Activated CD8-positive, alpha-beta T cell treated with anti-CD3 and anti-CD28 coated beads for 36 hours (primary cell): ENCODE data around the gene MAP4K1. TPM values are rescaled to one million over a fixed set of nuclear protein-coding genes. Genes with fewer than 3 reads are reported as not detected.

Source experiments
- ATAC-seq: fragments of 200-7000 bp; cut with Tn5 transposase; one replicate; pipeline ENCODE4 v1.10.0; 2021; ENCODE audit warnings: mild to moderate bottlenecking, moderate library complexity
- CTCF ChIA-PET: fragments of 350-600 bp; sonication (Branson Sonifier 250); formaldehyde crosslinking; loops from one replicate; lab custom pipeline; 2021; ENCODE audit warnings: antibody characterized with exemption; lab: Charles Lee
- POLR2A ChIA-PET: fragments of 350-600 bp; sonication (Branson Sonifier 250); formaldehyde crosslinking; loops from one replicate; lab custom pipeline; 2021; ENCODE audit warnings: antibody characterized with exemption; lab: Charles Lee
- DNase-seq: peaks from one replicate; pipeline ENCODE4 v3.0.0-alpha.2; 2020
- H3K27ac Mint-ChIP-seq: one replicate; pipeline ENCODE4 v1.8.0; 2021; ENCODE audit warnings: mild to moderate bottlenecking, mixed read lengths
- H3K27me3 Mint-ChIP-seq: one replicate; pipeline ENCODE4 v1.8.0; 2021; ENCODE audit warnings: mixed read lengths
- H3K36me3 Mint-ChIP-seq: one replicate; pipeline ENCODE4 v1.8.0; 2021; ENCODE audit warnings: low read depth, mixed read lengths
- H3K4me1 Mint-ChIP-seq: one replicate; pipeline ENCODE4 v1.8.0; 2021; ENCODE audit warnings: low read depth, mixed read lengths
- H3K4me3 Mint-ChIP-seq: one replicate; pipeline ENCODE4 v1.8.0; 2021; ENCODE audit warnings: mild to moderate bottlenecking, moderate library complexity, mixed read lengths
- H3K9me3 Mint-ChIP-seq: one replicate; pipeline ENCODE4 v1.8.0; 2021; ENCODE audit warnings: mixed read lengths
- intact Hi-C: fragments of 100-400 bp; cut with micrococcal nuclease; formaldehyde crosslinking; loops from one replicate; pipeline ENCODE4 v1.10.0; 2022
- total RNA-seq, 2 experiments: library from RNA; stranded (reverse); gene quantifications; one replicate each; pipeline ENCODE4 v1.2.3, GENCODE V29; 2021
- TF ChIP-seq, protein P1 (sequence below): fragments of 200-600 bp; IDR thresholded peaks from one replicate; pipeline ENCODE4 v1.8.0; 2022; ENCODE audit warnings: antibody characterized with exemption, mild to moderate bottlenecking

The MAP4K1 gene
- total RNA-seq, 2 experiments from 2014 or later = 166 to 174 TPM

GRCh38 chr19:38642176-38642575, 24.4 kb upstream of the MAP4K1 start:
- no peak for DNase-seq
- no peak overlapping the region for H3K4me3 Mint-ChIP-seq
- no peak for ATAC-seq
- ChIA-PET POLR2A (interaction anchor here (0.6 kb wide), 1 partner anchor 267 kb away, joined by 3 read pairs; no protein-coding TSS in a partner anchor), CTCF (no interaction called here)
- peaks cover 1% of the 10 kb centered on the region for H3K36me3 Mint-ChIP-seq
- H3K9me3 Mint-ChIP-seq = no peaks in the 10 kb centered on the region
- TF ChIP-seq, protein P1, sequence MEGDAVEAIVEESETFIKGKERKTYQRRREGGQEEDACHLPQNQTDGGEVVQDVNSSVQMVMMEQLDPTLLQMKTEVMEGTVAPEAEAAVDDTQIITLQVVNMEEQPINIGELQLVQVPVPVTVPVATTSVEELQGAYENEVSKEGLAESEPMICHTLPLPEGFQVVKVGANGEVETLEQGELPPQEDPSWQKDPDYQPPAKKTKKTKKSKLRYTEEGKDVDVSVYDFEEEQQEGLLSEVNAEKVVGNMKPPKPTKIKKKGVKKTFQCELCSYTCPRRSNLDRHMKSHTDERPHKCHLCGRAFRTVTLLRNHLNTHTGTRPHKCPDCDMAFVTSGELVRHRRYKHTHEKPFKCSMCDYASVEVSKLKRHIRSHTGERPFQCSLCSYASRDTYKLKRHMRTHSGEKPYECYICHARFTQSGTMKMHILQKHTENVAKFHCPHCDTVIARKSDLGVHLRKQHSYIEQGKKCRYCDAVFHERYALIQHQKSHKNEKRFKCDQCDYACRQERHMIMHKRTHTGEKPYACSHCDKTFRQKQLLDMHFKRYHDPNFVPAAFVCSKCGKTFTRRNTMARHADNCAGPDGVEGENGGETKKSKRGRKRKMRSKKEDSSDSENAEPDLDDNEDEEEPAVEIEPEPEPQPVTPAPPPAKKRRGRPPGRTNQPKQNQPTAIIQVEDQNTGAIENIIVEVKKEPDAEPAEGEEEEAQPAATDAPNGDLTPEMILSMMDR = no peak
- H3K27me3 Mint-ChIP-seq = no peaks in the 10 kb centered on the region
- intact Hi-C loops = no loop called here
- H3K4me1 Mint-ChIP-seq = peaks cover 7% of the 10 kb centered on the region
- no peak overlapping the region for H3K27ac Mint-ChIP-seq

DNA sequence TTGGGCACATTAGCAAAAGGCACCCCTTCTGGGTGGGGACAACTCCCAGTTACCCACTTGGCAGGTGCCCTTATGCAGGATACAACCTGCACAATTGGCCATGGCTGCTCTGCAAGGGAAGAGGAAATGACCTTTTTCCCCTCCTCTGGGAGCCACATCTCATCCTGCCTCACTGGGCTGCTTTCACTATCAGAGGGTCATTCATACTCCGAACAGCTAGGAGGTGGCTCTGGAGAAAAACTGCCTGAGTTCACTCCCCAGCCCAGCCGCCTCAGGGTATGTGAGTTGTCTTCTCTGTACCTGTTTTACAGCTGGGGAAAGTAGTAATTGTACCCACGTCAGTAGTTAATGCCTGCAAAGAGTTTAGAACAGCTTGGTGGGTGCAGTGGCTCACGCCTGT, 22.6 kb upstream of the MAP4K1 start:
- no peaks in the 10 kb centered on the region for H3K27me3 Mint-ChIP-seq
- H3K4me1 Mint-ChIP-seq = peaks cover 23% of the 10 kb centered on the region
- intact Hi-C loops = no loop called here
- ChIA-PET POLR2A (interaction anchor here (1.1 kb wide), 1 partner anchor 199 kb away, joined by 3 read pairs; no protein-coding TSS in a partner anchor), CTCF (interaction anchor here (1.0 kb wide), 1 partner anchor 246 kb away, joined by 3 read pairs; no protein-coding TSS in a partner anchor)
- peaks cover 14% of the 10 kb centered on the region for H3K36me3 Mint-ChIP-seq
- DNase-seq = no peak
- ATAC-seq = no peak
- TF ChIP-seq, protein P1 = no peak
- H3K4me3 Mint-ChIP-seq = no peak overlapping the region
- H3K27ac Mint-ChIP-seq = no peak overlapping the region
- no peaks in the 10 kb centered on the region for H3K9me3 Mint-ChIP-seq

GRCh38 chr19:38639679-38640078, 21.9 kb upstream of the MAP4K1 start:
- POLR2A ChIA-PET = no interaction called here

DNA sequence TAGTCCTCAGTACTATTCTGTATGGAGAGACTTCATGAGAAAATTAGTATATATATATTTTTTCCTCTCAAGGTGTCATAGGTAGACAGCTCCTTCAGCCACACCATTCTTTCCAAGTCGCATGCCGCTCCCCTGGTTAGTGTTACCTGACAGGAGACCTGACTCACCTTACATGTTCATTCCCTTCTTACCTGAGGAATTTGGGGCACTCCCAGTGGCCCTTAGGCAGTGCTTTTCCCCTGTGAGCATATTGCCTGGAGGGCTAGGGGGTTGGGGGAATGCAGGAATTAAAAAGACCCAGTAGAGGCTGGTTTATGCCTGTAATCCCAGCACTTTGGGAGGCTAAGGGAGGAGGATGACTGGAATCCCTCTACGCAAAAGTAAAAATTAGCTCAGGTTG, 20.7 kb upstream of the MAP4K1 start:
- POLR2A ChIA-PET = interaction anchor here (0.6 kb wide), 1 partner anchor 68 kb away, joined by 3 read pairs; no protein-coding TSS in a partner anchor
- Mint-ChIP-seq H3K4me3 (no peak overlapping the region), H3K9me3 (no peaks in the 10 kb centered on the region), H3K27me3 (no peaks in the 10 kb centered on the region), H3K36me3 (peaks cover 20% of the 10 kb centered on the region), H3K27ac (no peak overlapping the region), H3K4me1 (peaks cover 29% of the 10 kb centered on the region)
- intact Hi-C loops = loop anchor here (10.0 kb wide), 1 partner anchor 234 kb away; the partner anchor contains the start of gene FAM98C
- TF ChIP-seq, protein P1 = no peak
- CTCF ChIA-PET = interaction anchor here (1.0 to 4.3 kb wide), 5 partner anchors 9 to 231 kb away, joined by 3 to 13 read pairs (median 8); partner anchors contain the start of gene ACTN4
- no peak for DNase-seq
- ATAC-seq = no peak

More at GRCh38 chr19:38639679-38640078, 21.9 kb upstream of the MAP4K1 start:
- peaks cover 26% of the 10 kb centered on the region for H3K4me1 Mint-ChIP-seq
- H3K4me3 Mint-ChIP-seq = no peak overlapping the region
- TF ChIP-seq, protein P1 = no peak
- no peaks in the 10 kb centered on the region for H3K9me3 Mint-ChIP-seq
- ATAC-seq (no peak), DNase-seq (no peak)
- intact Hi-C loops = loop anchor here (10.0 kb wide), 1 partner anchor 235 kb away; the partner anchor contains the start of gene FAM98C
- H3K36me3 Mint-ChIP-seq = peaks cover 17% of the 10 kb centered on the region
- CTCF ChIA-PET = interaction anchor here (1.0 to 4.3 kb wide), 2 partner anchors 17 to 247 kb away, joined by 3 to 13 read pairs; no protein-coding TSS in a partner anchor
- no peak overlapping the region for H3K27ac Mint-ChIP-seq
- no peaks in the 10 kb centered on the region for H3K27me3 Mint-ChIP-seq
